OCI-LY7 (cell line): ENCODE results near the gene LOC128125822.

Experiments
- BruUV-seq: library from RNA; stranded (reverse); fragments of 400-500 nt; replicated peaks from 2 replicates; lab custom pipeline; 2021; lab: Mats Ljungman, UMichigan
- CTCF ChIA-PET: fragments of 300-600 bp; sonication (Branson Sonifier 250); formaldehyde crosslinking; loops from one replicate; lab custom pipeline; 2022; ENCODE audit warnings: antibody characterized with exemption; ENCODE audit not compliant: unreplicated experiment; lab: Charles Lee
- POLR2A ChIA-PET: fragments of 300-600 bp; sonication (Branson Sonifier 250); formaldehyde crosslinking; loops from one replicate; lab custom pipeline; 2022; ENCODE audit warnings: antibody characterized with exemption; lab: Charles Lee
- DNase-seq: peaks from one replicate; pipeline ENCODE4 v3.0.0-alpha.2; 2015; ENCODE audit warnings: low spot score
- H2AFZ ChIP-seq: fragments of 200-600 bp; sonication (generic), shearing (Covaris generic); 2 replicates; pipeline ENCODE4 v1.6.1; 2014; ENCODE audit warnings: mild to moderate bottlenecking, antibody characterized with exemption, low read length, moderate library complexity
- H3K27ac ChIP-seq: fragments of 200-600 bp; sonication (generic); 2 replicates; pipeline ENCODE4 v1.5.1; 2014; ENCODE audit warnings: mixed run types, low read depth, mild to moderate bottlenecking, moderate library complexity, low read length, inconsistent platforms; ENCODE audit not compliant: poor library complexity, severe bottlenecking
- H3K36me3 ChIP-seq: fragments of 200-600 bp; sonication (generic); 2 replicates; pipeline ENCODE4 v1.6.1; 2014; ENCODE audit warnings: mild to moderate bottlenecking, antibody characterized with exemption, low read length, moderate library complexity, mixed read lengths; ENCODE audit not compliant: insufficient read depth
- H3K4me1 ChIP-seq: fragments of 200-600 bp; sonication (generic); 2 replicates; pipeline ENCODE4 v1.5.1; 2014; ENCODE audit warnings: mild to moderate bottlenecking, low read length; ENCODE audit not compliant: insufficient read depth, poor library complexity, severe bottlenecking
- H3K4me2 ChIP-seq: fragments of 200-600 bp; sonication (generic); 2 replicates; pipeline ENCODE4 v1.6.1; 2014; ENCODE audit warnings: mild to moderate bottlenecking, low read length
- H3K4me3 ChIP-seq: fragments of 200-600 bp; sonication (generic); 2 replicates; pipeline ENCODE4 v1.5.1; 2014; ENCODE audit warnings: mild to moderate bottlenecking, low read depth, low read length; ENCODE audit not compliant: poor library complexity, severe bottlenecking
- H3K79me2 ChIP-seq: fragments of 200-600 bp; sonication (generic); 2 replicates; pipeline ENCODE4 v1.6.1; 2016; ENCODE audit warnings: low read depth, mild to moderate bottlenecking, low read length, moderate library complexity, mixed read lengths; ENCODE audit not compliant: insufficient read depth
- H3K9me2 ChIP-seq: fragments of 200-600 bp; sonication (generic); 2 replicates; pipeline ENCODE4 v1.6.1; 2016; ENCODE audit warnings: mild to moderate bottlenecking, low read length, mixed read lengths; ENCODE audit not compliant: insufficient read depth
- H3K9me3 ChIP-seq: fragments of 200-600 bp; sonication (generic); 2 replicates; pipeline ENCODE4 v1.6.1; 2014; ENCODE audit warnings: mild to moderate bottlenecking, mixed run types, low read length, mixed read lengths
- H4K20me1 ChIP-seq: fragments of 200-600 bp; sonication (generic); 2 replicates; pipeline ENCODE4 v1.6.1; 2014; ENCODE audit warnings: mild to moderate bottlenecking, antibody characterized with exemption, low read length, moderate library complexity, mixed read lengths; ENCODE audit not compliant: insufficient read depth
- CTCF ChIP-seq: fragments of 200-600 bp; sonication (generic); conservative IDR thresholded peaks from 2 replicates; pipeline ENCODE4 v1.5.1; 2014; ENCODE audit warnings: mild to moderate bottlenecking, antibody characterized with exemption, low read length, moderate library complexity, mixed read lengths
- EZH2phosphoT487 ChIP-seq: fragments of 200-600 bp; sonication (generic); IDR thresholded peaks from 2 replicates; pipeline ENCODE4 v1.6.1; 2018; ENCODE audit warnings: low read depth, borderline replicate concordance, mild to moderate bottlenecking, mixed run types, antibody characterized with exemption, low read length, moderate library complexity, mixed read lengths
- intact Hi-C: fragments of 100-400 bp; cut with micrococcal nuclease; formaldehyde crosslinking; loops from one replicate; pipeline ENCODE4 v1.10.0; 2022; ENCODE audit not compliant: unreplicated experiment

Gene LOC128125822

GRCh38 chr6:63530991-63531390, 41.3 kb upstream of the LOC128125822 start:
- H2AFZ ChIP-seq, result no peak overlapping the region
- no peak overlapping the region for H3K27ac ChIP-seq
- ChIA-PET CTCF (no interaction called here), POLR2A (interaction anchor here (0.8 to 2.0 kb wide), 4 partner anchors 12 to 43 kb away, joined by 3 to 10 read pairs (median 3); no protein-coding TSS in a partner anchor)
- no peak overlapping the region for H3K4me3 ChIP-seq
- H3K36me3 ChIP-seq, result no peaks in the 10 kb centered on the region
- H3K9me2 ChIP-seq, result no peaks in the 10 kb centered on the region
- intact Hi-C loops, result no loop called here
- BruUV-seq, result no TSS peak
- H3K4me1 ChIP-seq, result peaks cover 10% of the 10 kb centered on the region
- no peaks in the 10 kb centered on the region for H4K20me1 ChIP-seq
- no peak for TF ChIP-seq CTCF
- TF ChIP-seq EZH2phosphoT487, result no peak
- no peak overlapping the region for H3K4me2 ChIP-seq
- H3K79me2 ChIP-seq, result no peaks in the 10 kb centered on the region
- H3K9me3 ChIP-seq, result no peaks in the 10 kb centered on the region
- DNase-seq, result no peak

GRCh38 chr6:63533026-63533425, 39.3 kb upstream of the LOC128125822 start:
- Histone ChIP-seq H3K36me3 (no peaks in the 10 kb centered on the region), H3K4me2 (no peak overlapping the region), H3K4me3 (no peak overlapping the region), H2AFZ (no peak overlapping the region), H3K9me3 (no peaks in the 10 kb centered on the region), H3K79me2 (no peaks in the 10 kb centered on the region), H4K20me1 (no peaks in the 10 kb centered on the region), H3K9me2 (no peaks in the 10 kb centered on the region), H3K4me1 (peaks cover 16% of the 10 kb centered on the region), H3K27ac (no peak overlapping the region)
- intact Hi-C loops, result loop anchor here (1.0 kb wide), 1 partner anchor 16 kb away; no protein-coding TSS in a partner anchor
- TF ChIP-seq EZH2phosphoT487 (no peak), CTCF (no peak)
- no TSS peak for BruUV-seq
- ChIA-PET CTCF (no interaction called here), POLR2A (interaction anchor here (0.6 to 1.4 kb wide), 4 partner anchors 10 to 246 kb away, joined by 4 to 5 read pairs (median 4); no protein-coding TSS in a partner anchor)
- no peak for DNase-seq

GRCh38 chr6:63533952-63534351, 38.3 kb upstream of the LOC128125822 start:
- TF ChIP-seq CTCF (no peak), EZH2phosphoT487 (no peak)
- Histone ChIP-seq H3K4me1 (peaks cover 11% of the 10 kb centered on the region), H3K4me3 (no peak overlapping the region), H3K79me2 (no peaks in the 10 kb centered on the region), H3K9me3 (no peaks in the 10 kb centered on the region), H3K9me2 (no peaks in the 10 kb centered on the region), H3K36me3 (no peaks in the 10 kb centered on the region), H4K20me1 (no peaks in the 10 kb centered on the region), H3K27ac (no peak overlapping the region), H2AFZ (no peak overlapping the region), H3K4me2 (no peak overlapping the region)
- POLR2A ChIA-PET, result interaction anchor here (0.6 to 0.7 kb wide), 2 partner anchors 145 to 149 kb away, joined by 3 read pairs; no protein-coding TSS in a partner anchor
- BruUV-seq, result no TSS peak
- intact Hi-C loops, result loop anchor here (1.0 kb wide), 1 partner anchor 15 kb away; no protein-coding TSS in a partner anchor
- CTCF ChIA-PET, result no interaction called here
- DNase-seq, result no peak
